Thymus (tissue), 11 donors: ENCODE data around the gene SLC17A9. TPM values are rescaled to one million over a fixed set of nuclear protein-coding genes. Genes with fewer than 3 reads are reported as not detected.

Experiments used
- DNase-seq, 9 donors: peaks; one replicate each; pipeline ENCODE4 v3.0.0-alpha.2; 2013; ENCODE audit warnings: low spot score in 9 of 9, low read depth in 6 of 9, missing footprints in 1 of 9
- H3K27ac ChIP-seq, 2 donors: one replicate each; pipeline ENCODE4 v1.5.1; 2013; ENCODE audit warnings: control low read depth in 1 of 2, low read depth in 1 of 2, low read length in 1 of 2, mild to moderate bottlenecking in 1 of 2, moderate library complexity in 1 of 2
- H3K27me3 ChIP-seq, 2 donors: one replicate each; pipeline ENCODE4 v1.5.1; 2013; ENCODE audit warnings: low read length in 1 of 2; ENCODE audit not compliant: control insufficient read depth in 2 of 2, insufficient read depth in 1 of 2
- H3K36me3 ChIP-seq, 2 donors: one replicate each; pipeline ENCODE4 v1.5.1; 2013; ENCODE audit warnings: low read length in 1 of 2, mild to moderate bottlenecking in 1 of 2, moderate library complexity in 1 of 2; ENCODE audit not compliant: control insufficient read depth in 2 of 2, insufficient read depth in 2 of 2
- H3K4me1 ChIP-seq, 2 donors: one replicate each; pipeline ENCODE4 v1.5.1; 2013; ENCODE audit warnings: low read length in 2 of 2; ENCODE audit not compliant: control insufficient read depth in 2 of 2, insufficient read depth in 2 of 2
- H3K4me3 ChIP-seq, 2 donors: one replicate each; pipeline ENCODE4 v1.5.1; 2013; ENCODE audit warnings: low read length in 2 of 2, control low read depth in 1 of 2, mild to moderate bottlenecking in 1 of 2
- H3K9me3 ChIP-seq, 2 donors: one replicate each; pipeline ENCODE4 v1.5.1; 2013; ENCODE audit warnings: low read length in 1 of 2, mild to moderate bottlenecking in 1 of 2; ENCODE audit not compliant: control insufficient read depth in 2 of 2, insufficient read depth in 1 of 2
- WGBS: extraction: QIAGEN DNeasy Blood & Tissue Kit; methylation state at CpG from one replicate; pipeline ENCODE4 v1.1.7; 2013; 5-methylcytosine and 5-hydroxymethylcytosine counted together
- polyA plus RNA-seq: library from polyadenylated mRNA; stranded (reverse); fragments of 200-250 nt; gene quantifications from one replicate; pipeline ENCODE4 v1.2.3, GENCODE V29; 2013
- total RNA-seq: library from RNA; stranded (reverse); fragments of 120-200 nt; gene quantifications from one replicate; pipeline ENCODE4 v1.2.4, GENCODE V29; 2013
- donor health status: healthy.

The SLC17A9 gene
- total and polyA plus RNA-seq, 2 donors: 1.2 to 10.0 TPM

GRCh38 chr20:62983210-62983609 is 30.7 kb downstream of the SLC17A9 start:
- peaks cover 2 to 51% of the 10 kb centered on the region in 2 donors for H3K27me3 ChIP-seq
- DNase-seq: no peak
- no peak overlapping the region for H3K4me3 ChIP-seq
- H3K36me3 ChIP-seq: no peaks in the 10 kb centered on the region
- 94% methylated on average over 6 of the region's 6 CpGs for WGBS
- no peak overlapping the region for H3K27ac ChIP-seq
- peaks cover 61 to 74% of the 10 kb centered on the region in 2 donors for H3K4me1 ChIP-seq
- H3K9me3 ChIP-seq: peaks cover 0 to 9% of the 10 kb centered on the region in 2 donors

DNA sequence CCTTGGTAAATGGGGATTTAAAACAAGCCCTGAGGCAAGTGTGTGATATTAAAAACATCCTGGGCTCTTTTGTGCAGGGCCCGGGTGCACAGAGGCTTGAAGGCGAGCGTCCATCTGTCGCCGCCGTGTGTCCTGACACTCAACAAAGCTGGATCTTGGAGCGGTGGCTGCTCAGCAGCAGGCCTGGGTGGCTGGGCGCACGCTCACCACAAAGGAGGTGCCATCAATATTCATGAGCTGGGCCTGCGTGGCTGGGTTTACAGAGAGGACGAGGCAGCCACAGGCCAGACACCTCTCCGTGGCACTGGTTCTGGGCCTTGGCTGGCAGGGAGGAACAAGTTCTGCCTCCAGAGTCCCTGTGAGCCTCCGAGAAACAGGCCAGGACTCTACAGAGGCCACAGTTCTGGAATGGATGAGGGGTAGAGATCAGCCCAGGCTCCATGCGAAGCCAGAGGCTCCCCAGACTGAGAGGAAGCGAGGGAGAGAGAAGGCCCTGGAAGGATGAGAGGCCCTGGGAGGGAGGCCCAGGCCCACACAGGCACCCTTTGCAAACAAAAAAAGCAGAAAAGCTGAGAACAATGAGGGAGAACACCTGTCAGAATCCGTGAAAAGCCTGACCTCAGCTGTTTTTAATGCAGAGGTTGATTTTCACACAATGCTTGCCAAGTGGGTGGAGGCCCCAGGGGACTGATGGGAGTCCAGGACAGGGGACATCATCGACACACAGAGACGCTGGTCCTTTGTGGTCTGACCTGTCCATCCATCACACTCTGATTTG is 32.3 kb downstream of the SLC17A9 start:
- DNase-seq: no peak
- Histone ChIP-seq H3K36me3 (no peaks in the 10 kb centered on the region), H3K27me3 (peaks cover 2 to 39% of the 10 kb centered on the region in 2 donors), H3K9me3 (peaks cover 0 to 4% of the 10 kb centered on the region in 2 donors), H3K4me1 (peaks cover 45 to 60% of the 10 kb centered on the region in 2 donors), H3K4me3 (no peak overlapping the region), H3K27ac (peak overlapping the region in 1 of 2 donors; percentile 43)
- 87% methylated on average over 18 of the region's 18 CpGs for WGBS

DNA sequence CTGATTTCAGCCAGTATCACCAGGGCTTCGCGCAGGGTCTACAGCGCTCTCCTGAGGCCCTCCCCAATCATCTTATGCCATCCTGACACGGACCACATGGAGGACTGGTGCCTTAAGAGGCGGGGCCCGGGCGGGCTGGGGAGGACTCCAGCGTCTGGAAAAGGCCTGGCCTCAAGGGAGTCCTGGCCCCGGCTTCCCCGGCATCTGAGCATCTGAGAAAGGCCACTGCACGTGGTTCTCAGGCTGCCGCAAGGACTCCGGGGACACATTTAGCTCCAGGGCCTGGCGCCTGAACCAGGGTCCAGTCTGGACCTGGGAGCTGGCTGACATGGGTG is 32.9 kb downstream of the SLC17A9 start:
- peaks cover 2 to 36% of the 10 kb centered on the region in 2 donors for H3K27me3 ChIP-seq
- no peak for DNase-seq
- H3K4me1 ChIP-seq: peaks cover 40 to 54% of the 10 kb centered on the region in 2 donors
- 92% methylated on average over 14 of the region's 14 CpGs for WGBS
- no peaks in the 10 kb centered on the region for H3K9me3 ChIP-seq
- no peak overlapping the region for H3K4me3 ChIP-seq
- H3K36me3 ChIP-seq: no peaks in the 10 kb centered on the region
- H3K27ac ChIP-seq: no peak overlapping the region

GRCh38 chr20:62986257-62986800 is 33.8 kb downstream of the SLC17A9 start:
- peaks cover 0 to 38% of the 10 kb centered on the region in 2 donors for H3K27me3 ChIP-seq
- 95% methylated on average over 6 of the region's 6 CpGs for WGBS

GRCh38 chr20:62987114-62987513 is 34.6 kb downstream of the SLC17A9 start:
- Histone ChIP-seq H3K27me3 (peaks cover 0 to 33% of the 10 kb centered on the region in 2 donors), H3K36me3 (no peaks in the 10 kb centered on the region), H3K27ac (no peak overlapping the region), H3K9me3 (no peaks in the 10 kb centered on the region), H3K4me1 (peaks cover 25 to 37% of the 10 kb centered on the region in 2 donors), H3K4me3 (no peak overlapping the region)
- 95% methylated on average over 10 of the region's 10 CpGs for whole genome bisulfite sequencing
- no peak for DNase-seq

More at GRCh38 chr20:62986257-62986800, 33.8 kb downstream of the SLC17A9 start:
- peaks cover 33 to 45% of the 10 kb centered on the region in 2 donors for H3K4me1 ChIP-seq
- H3K27ac ChIP-seq: no peak overlapping the region
- H3K9me3 ChIP-seq: no peaks in the 10 kb centered on the region
- H3K36me3 ChIP-seq: no peaks in the 10 kb centered on the region
- no peak overlapping the region for H3K4me3 ChIP-seq
- no peak for DNase-seq

GRCh38 chr20:62989201-62989601 is 36.7 kb downstream of the SLC17A9 start:
- H3K4me1 ChIP-seq: peaks cover 14 to 23% of the 10 kb centered on the region in 2 donors
- H3K4me3 ChIP-seq: peak overlapping the region in 1 of 2 donors; percentile 44
- no peak for DNase-seq
- no peaks in the 10 kb centered on the region for H3K9me3 ChIP-seq
- H3K36me3 ChIP-seq: no peaks in the 10 kb centered on the region
- no peak overlapping the region for H3K27ac ChIP-seq
- peaks cover 0 to 42% of the 10 kb centered on the region in 2 donors for H3K27me3 ChIP-seq
- WGBS: 30% methylated on average over 11 of the region's 11 CpGs

GRCh38 chr20:62990306-62990825 is 37.9 kb downstream of the SLC17A9 start:
- DNase-seq: no peak
- WGBS: 91% methylated on average over 22 of the region's 22 CpGs
- H3K4me1 ChIP-seq: peaks cover 7 to 12% of the 10 kb centered on the region in 2 donors
- H3K27me3 ChIP-seq: peaks cover 0 to 51% of the 10 kb centered on the region in 2 donors
- no peak overlapping the region for H3K4me3 ChIP-seq
- H3K36me3 ChIP-seq: no peaks in the 10 kb centered on the region
- H3K27ac ChIP-seq: no peak overlapping the region
- no peaks in the 10 kb centered on the region for H3K9me3 ChIP-seq

DNA sequence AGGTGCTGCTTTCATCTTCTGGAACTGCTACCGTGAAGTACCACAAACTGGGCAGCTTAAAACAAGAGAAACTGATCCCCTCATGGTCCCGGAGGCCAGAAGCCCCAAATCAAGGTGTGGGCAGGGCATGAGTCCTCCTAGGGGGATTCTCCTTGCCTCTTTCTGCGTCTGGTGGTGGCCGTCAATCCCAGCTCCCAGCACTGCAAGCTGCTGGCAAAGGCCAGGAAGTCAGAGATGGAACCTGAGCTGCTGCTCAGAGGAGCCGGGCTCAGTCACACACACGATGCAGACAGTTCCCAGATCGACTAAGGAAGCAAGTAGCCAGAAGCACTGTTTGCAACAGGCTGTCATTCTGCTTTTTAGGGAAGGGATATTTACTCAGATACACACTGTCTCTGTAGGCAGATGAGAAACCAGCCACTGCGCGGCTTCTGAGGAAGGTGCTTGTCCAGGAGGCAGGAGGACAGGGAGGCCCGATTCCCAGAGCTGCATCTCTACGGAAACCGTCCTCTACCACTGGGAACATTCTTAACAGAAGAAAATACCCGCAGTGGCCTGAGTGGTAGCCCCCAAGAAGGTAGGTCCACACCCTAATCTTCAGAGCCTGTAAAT is 38.8 kb downstream of the SLC17A9 start:
- Histone ChIP-seq H3K36me3 (no peaks in the 10 kb centered on the region), H3K27me3 (peaks cover 0 to 55% of the 10 kb centered on the region in 2 donors), H3K27ac (no peak overlapping the region), H3K4me1 (peaks cover 0 to 3% of the 10 kb centered on the region in 2 donors), H3K9me3 (no peaks in the 10 kb centered on the region), H3K4me3 (no peak overlapping the region)
- WGBS: 88% methylated on average over 13 of the region's 13 CpGs
- no peak for DNase-seq

DNA sequence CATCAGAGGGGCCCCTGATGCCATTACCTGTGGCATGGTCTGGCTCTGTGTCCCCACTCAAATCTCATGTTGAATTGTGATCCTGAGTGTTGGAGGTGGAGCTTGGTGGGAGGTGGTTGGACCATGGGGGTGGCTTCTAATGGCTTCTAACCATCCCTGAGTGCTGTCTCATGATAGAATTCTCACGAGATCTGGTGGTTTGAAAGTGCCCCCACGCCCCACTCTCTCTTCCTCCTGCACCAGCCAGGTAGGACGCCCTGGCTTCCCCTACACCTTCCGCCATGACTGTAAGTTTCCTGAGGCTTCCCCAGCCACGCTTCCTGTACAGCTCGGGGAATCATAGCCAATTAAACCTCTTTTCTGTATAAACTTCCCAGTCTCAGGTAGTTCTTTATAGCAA is 39.4 kb downstream of the SLC17A9 start:
- H3K4me1 ChIP-seq: peaks cover 0 to 4% of the 10 kb centered on the region in 2 donors
- H3K36me3 ChIP-seq: no peaks in the 10 kb centered on the region
- 77% methylated on average over 6 of the region's 6 CpGs for WGBS
- peaks cover 0 to 59% of the 10 kb centered on the region in 2 donors for H3K27me3 ChIP-seq
- no peaks in the 10 kb centered on the region for H3K9me3 ChIP-seq
- no peak overlapping the region for H3K27ac ChIP-seq
- DNase-seq: no peak
- no peak overlapping the region for H3K4me3 ChIP-seq
